SK-N-SH treated with all-trans-retinoic acid at 6 μM for 48 hours (cell line): Measurements from ENCODE around the gene NLRP1.

Experiments
- ESRRG ChIP-seq: fragments of 250-450 bp; sonication (Bioruptor Pico); IDR thresholded peaks from 2 replicates; pipeline ENCODE4 v1.6.1; 2021; ENCODE audit warnings: mild to moderate bottlenecking
- GLIS3 ChIP-seq: fragments of 250-450 bp; sonication (Bioruptor Pico); IDR thresholded peaks from 2 replicates; pipeline ENCODE4 v1.5.0; 2020; ENCODE audit warnings: mild to moderate bottlenecking, moderate library complexity
- ISL1 ChIP-seq: fragments of 250-450 bp; sonication (Bioruptor Pico); IDR thresholded peaks from 2 replicates; pipeline ENCODE4 v2.1.2; 2022; ENCODE audit warnings: mild to moderate bottlenecking, moderate library complexity
- PATZ1 ChIP-seq: fragments of 250-450 bp; sonication (Bioruptor Pico); IDR thresholded peaks from 2 replicates; pipeline ENCODE4 v1.8.0; 2020; ENCODE audit warnings: mild to moderate bottlenecking, moderate library complexity, borderline replicate concordance
- TSHZ2 ChIP-seq: fragments of 250-450 bp; sonication (Bioruptor Pico); IDR thresholded peaks from 2 replicates; pipeline ENCODE4 v1.5.0; 2020; ENCODE audit warnings: mild to moderate bottlenecking, moderate library complexity
- TF ChIP-seq, protein P1 (sequence below): fragments of 250-450 bp; sonication (Bioruptor Pico); IDR thresholded peaks from 2 replicates; pipeline ENCODE4 v1.8.0; 2021; ENCODE audit warnings: low read depth, mild to moderate bottlenecking, moderate library complexity, borderline replicate concordance
- TF ChIP-seq, protein P2 (sequence below): fragments of 250-450 bp; sonication (Bioruptor Pico); IDR thresholded peaks from 2 replicates; pipeline ENCODE4 v1.5.1; 2020; ENCODE audit warnings: low read depth, mild to moderate bottlenecking, moderate library complexity

- TF ChIP-seq, protein P1, sequence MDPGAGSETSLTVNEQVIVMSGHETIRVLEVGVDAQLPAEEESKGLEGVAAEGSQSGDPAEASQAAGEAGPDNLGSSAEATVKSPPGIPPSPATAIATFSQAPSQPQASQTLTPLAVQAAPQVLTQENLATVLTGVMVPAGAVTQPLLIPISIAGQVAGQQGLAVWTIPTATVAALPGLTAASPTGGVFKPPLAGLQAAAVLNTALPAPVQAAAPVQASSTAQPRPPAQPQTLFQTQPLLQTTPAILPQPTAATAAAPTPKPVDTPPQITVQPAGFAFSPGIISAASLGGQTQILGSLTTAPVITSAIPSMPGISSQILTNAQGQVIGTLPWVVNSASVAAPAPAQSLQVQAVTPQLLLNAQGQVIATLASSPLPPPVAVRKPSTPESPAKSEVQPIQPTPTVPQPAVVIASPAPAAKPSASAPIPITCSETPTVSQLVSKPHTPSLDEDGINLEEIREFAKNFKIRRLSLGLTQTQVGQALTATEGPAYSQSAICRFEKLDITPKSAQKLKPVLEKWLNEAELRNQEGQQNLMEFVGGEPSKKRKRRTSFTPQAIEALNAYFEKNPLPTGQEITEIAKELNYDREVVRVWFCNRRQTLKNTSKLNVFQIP (CRISPR knock-in tag): no peak
- TF ChIP-seq ISL1 (CRISPR knock-in tag): no peak
- TF ChIP-seq ESRRG (CRISPR knock-in tag): no peak
- no peak for TF ChIP-seq TSHZ2 (CRISPR knock-in tag)
- no peak for TF ChIP-seq PATZ1 (CRISPR knock-in tag)
- TF ChIP-seq GLIS3: no peak
- TF ChIP-seq, protein P2, sequence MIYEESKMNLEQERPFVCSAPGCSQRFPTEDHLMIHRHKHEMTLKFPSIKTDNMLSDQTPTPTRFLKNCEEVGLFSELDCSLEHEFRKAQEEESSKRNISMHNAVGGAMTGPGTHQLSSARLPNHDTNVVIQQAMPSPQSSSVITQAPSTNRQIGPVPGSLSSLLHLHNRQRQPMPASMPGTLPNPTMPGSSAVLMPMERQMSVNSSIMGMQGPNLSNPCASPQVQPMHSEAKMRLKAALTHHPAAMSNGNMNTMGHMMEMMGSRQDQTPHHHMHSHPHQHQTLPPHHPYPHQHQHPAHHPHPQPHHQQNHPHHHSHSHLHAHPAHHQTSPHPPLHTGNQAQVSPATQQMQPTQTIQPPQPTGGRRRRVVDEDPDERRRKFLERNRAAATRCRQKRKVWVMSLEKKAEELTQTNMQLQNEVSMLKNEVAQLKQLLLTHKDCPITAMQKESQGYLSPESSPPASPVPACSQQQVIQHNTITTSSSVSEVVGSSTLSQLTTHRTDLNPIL (CRISPR knock-in tag): no peak
Measured at GRCh38 chr17:5499476-5500231, 84.7 kb downstream of the NLRP1 start.
